ENCODE data around the gene CDH13.

The CDH13 gene

DNA sequence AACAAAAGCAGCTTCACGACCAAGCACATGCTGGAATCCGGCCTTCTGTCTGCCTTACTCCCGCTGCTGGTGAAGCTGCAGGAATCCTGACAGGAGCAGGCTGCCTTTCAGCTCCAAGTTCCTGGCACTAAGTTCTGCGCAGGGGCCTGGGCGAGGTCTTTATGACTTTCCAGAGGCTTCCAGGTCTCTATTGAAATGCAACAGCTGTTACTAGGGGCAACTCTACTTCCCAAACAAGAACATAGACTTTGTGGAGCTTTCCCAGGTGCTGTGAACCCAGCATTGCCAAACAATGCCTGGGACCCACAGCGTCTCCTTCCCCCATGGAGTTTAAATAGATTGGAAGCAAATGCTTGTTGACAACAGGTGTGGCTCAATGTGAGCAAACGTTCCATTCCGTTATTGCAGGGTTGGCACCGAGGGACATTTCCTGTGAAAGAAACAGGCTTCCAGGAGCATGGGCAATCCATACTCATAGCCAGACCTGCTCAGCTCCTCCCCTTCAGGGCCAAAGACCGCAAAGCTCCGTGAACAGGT lies 156.0 kb downstream of the CDH13 start:
- H4K20me1 ChIP-seq (ENCODE audit: control insufficient read depth, insufficient read depth, low read depth, low read length) = no peaks in the 10 kb centered on the region
- H3K36me3 ChIP-seq (ENCODE audit: control insufficient read depth, low read length) = no peaks in the 10 kb centered on the region
- H3K4me1 ChIP-seq (ENCODE audit: control insufficient read depth, low read length) = no peaks in the 10 kb centered on the region
- no peak overlapping the region for H3K4me2 ChIP-seq (ENCODE audit: low read length)
- no peaks in the 10 kb centered on the region for H3K9me2 ChIP-seq (replicated peaks; ENCODE audit: control insufficient read depth, low read length)
- H3K27me3 ChIP-seq (ENCODE audit: control insufficient read depth, low read length) = peaks cover 5% of the 10 kb centered on the region; the same call in 1 of the 2 replicates
- H3F3A ChIP-seq (ENCODE audit: control insufficient read depth, insufficient read depth) = no peaks in the 10 kb centered on the region
- TF ChIP-seq EZH2phosphoT487 (IDR thresholded peaks at IDR 0.05; ENCODE audit: borderline replicate concordance, low read length) = no peak
- TF ChIP-seq, protein P1, sequence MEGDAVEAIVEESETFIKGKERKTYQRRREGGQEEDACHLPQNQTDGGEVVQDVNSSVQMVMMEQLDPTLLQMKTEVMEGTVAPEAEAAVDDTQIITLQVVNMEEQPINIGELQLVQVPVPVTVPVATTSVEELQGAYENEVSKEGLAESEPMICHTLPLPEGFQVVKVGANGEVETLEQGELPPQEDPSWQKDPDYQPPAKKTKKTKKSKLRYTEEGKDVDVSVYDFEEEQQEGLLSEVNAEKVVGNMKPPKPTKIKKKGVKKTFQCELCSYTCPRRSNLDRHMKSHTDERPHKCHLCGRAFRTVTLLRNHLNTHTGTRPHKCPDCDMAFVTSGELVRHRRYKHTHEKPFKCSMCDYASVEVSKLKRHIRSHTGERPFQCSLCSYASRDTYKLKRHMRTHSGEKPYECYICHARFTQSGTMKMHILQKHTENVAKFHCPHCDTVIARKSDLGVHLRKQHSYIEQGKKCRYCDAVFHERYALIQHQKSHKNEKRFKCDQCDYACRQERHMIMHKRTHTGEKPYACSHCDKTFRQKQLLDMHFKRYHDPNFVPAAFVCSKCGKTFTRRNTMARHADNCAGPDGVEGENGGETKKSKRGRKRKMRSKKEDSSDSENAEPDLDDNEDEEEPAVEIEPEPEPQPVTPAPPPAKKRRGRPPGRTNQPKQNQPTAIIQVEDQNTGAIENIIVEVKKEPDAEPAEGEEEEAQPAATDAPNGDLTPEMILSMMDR (IDR thresholded peaks at IDR 0.05; ENCODE audit: low read depth, low read length, poor library complexity, severe bottlenecking) = no peak
- H3K4me3 ChIP-seq (ENCODE audit: low read length) = no peak overlapping the region
- H3K9me3 ChIP-seq (ENCODE audit: control insufficient read depth, insufficient read depth, low read length) = no peaks in the 10 kb centered on the region
- no peak overlapping the region for H3K27ac ChIP-seq (ENCODE audit: low read depth, low read length)
- no peaks in the 10 kb centered on the region for H3K79me2 ChIP-seq (ENCODE audit: control insufficient read depth, low read length)

DNA sequence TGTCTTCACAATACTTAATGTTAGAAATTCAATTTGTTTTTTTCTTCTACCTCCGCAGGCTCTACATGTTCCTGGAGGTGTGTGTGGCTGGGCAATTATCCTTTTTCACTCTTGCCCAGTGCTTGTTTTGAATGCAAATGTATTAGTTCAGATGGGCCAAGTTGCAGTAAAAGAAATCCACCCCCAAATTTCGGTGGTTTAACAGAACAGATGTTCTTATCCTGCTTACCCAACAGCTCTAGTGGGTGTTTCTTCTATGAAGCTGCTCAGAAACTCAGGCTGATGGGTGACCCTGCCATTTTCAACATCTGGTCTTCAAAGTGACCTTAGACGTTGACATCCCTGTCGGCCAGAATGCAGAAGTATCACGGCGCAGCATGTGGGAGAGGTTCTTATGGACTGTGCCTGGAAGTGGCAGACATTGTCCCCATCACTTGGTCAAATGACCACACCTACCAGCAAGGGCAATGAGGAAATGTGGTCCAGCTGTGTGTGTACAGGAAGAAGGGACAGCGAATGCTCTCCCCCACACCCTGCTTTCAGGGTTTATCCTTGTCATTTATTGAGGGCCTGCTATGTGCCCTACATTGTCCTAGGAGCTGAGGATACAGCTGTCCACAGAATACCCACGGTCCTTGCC lies 157.3 kb downstream of the CDH13 start:
- TF ChIP-seq EZH2phosphoT487 (IDR thresholded peaks at IDR 0.05; ENCODE audit: borderline replicate concordance, low read length) = no peak
- TF ChIP-seq, protein P1 (IDR thresholded peaks at IDR 0.05; ENCODE audit: low read depth, low read length, poor library complexity, severe bottlenecking) = no peak
- Histone ChIP-seq H3K36me3 (ENCODE audit: control insufficient read depth, low read length) (no peaks in the 10 kb centered on the region), H3K4me2 (ENCODE audit: low read length) (no peak overlapping the region), H3K27ac (ENCODE audit: low read depth, low read length) (no peak overlapping the region), H3F3A (ENCODE audit: control insufficient read depth, insufficient read depth) (no peaks in the 10 kb centered on the region), H3K79me2 (ENCODE audit: control insufficient read depth, low read length) (no peaks in the 10 kb centered on the region), H3K9me2 (replicated peaks; ENCODE audit: control insufficient read depth, low read length) (no peaks in the 10 kb centered on the region), H3K4me1 (ENCODE audit: control insufficient read depth, low read length) (no peaks in the 10 kb centered on the region), H4K20me1 (ENCODE audit: control insufficient read depth, insufficient read depth, low read depth, low read length) (no peaks in the 10 kb centered on the region), H3K9me3 (ENCODE audit: control insufficient read depth, insufficient read depth, low read length) (no peaks in the 10 kb centered on the region), H3K4me3 (ENCODE audit: low read length) (no peak overlapping the region), H3K27me3 (ENCODE audit: control insufficient read depth, low read length) (peaks cover 5% of the 10 kb centered on the region; the same call in 1 of the 2 replicates)

DNA sequence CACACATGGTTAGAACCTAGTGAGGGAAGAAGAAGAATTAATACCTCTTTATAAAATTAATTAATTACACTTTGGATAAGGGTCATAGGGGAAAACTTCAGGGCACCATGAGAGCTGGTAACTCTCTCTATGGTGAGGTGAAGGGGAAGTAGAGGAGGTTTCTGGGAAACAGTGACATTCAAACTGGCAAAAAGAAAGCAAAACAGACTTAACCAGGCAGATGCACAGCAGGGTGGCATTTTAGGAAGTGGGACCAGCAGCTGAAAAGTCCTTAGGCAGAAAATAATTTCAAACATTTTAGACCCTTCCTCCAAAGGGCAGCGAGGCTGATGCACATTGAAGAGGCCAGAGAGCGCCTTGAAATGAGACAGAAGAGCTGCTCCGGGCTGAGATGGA lies 157.8 kb downstream of the CDH13 start:
- Histone ChIP-seq H3K27me3 (ENCODE audit: control insufficient read depth, low read length) (peaks cover 5% of the 10 kb centered on the region; the same call in 1 of the 2 replicates), H3K9me3 (ENCODE audit: control insufficient read depth, insufficient read depth, low read length) (no peaks in the 10 kb centered on the region), H3F3A (ENCODE audit: control insufficient read depth, insufficient read depth) (no peaks in the 10 kb centered on the region), H3K4me3 (ENCODE audit: low read length) (no peak overlapping the region), H3K36me3 (ENCODE audit: control insufficient read depth, low read length) (no peaks in the 10 kb centered on the region), H3K27ac (ENCODE audit: low read depth, low read length) (no peak overlapping the region), H3K4me1 (ENCODE audit: control insufficient read depth, low read length) (no peaks in the 10 kb centered on the region), H3K79me2 (ENCODE audit: control insufficient read depth, low read length) (no peaks in the 10 kb centered on the region), H4K20me1 (ENCODE audit: control insufficient read depth, insufficient read depth, low read depth, low read length) (no peaks in the 10 kb centered on the region), H3K4me2 (ENCODE audit: low read length) (no peak overlapping the region), H3K9me2 (replicated peaks; ENCODE audit: control insufficient read depth, low read length) (no peaks in the 10 kb centered on the region)
- TF ChIP-seq, protein P1 (IDR thresholded peaks at IDR 0.05; ENCODE audit: low read depth, low read length, poor library complexity, severe bottlenecking) = no peak
- TF ChIP-seq EZH2phosphoT487 (IDR thresholded peaks at IDR 0.05; ENCODE audit: borderline replicate concordance, low read length) = no peak

All from DOHH2 (cell line).